M059J (cell line): ENCODE measurements around the gene RPS6KA2. TPM values are rescaled to one million over a fixed set of nuclear protein-coding genes. Genes with fewer than 3 reads are reported as not detected.

Source experiments
- DNase-seq: peaks from one replicate; pipeline ENCODE4 v3.0.0-alpha.2; 2012; ENCODE audit warnings: low read depth
- total RNA-seq: library from RNA; depleted of rRNA; stranded (reverse); fragments of >200 nt; shearing (Covaris generic); gene quantifications from 2 replicates; pipeline ENCODE4 v1.2.3, GENCODE V29; 2014

RPS6KA2 gene
- total RNA-seq, 1 experiment from 2014 or later: 1.9 TPM

GRCh38 chr6:166423051-166423745 lies 203.9 kb downstream of the RPS6KA2 start:
- DNase-seq: no peak

- no peak for DNase-seq
These were observed 204.7 kb downstream of the RPS6KA2 start for GRCh38 chr6:166422201-166422940.

GRCh38 chr6:166420351-166420750 lies 206.7 kb downstream of the RPS6KA2 start:
- peak; percentile 20 for DNase-seq

GRCh38 chr6:166419717-166420116 lies 207.3 kb downstream of the RPS6KA2 start:
- DNase-seq: no peak

- peak; percentile 62 for DNase-seq
These were observed 207.8 kb downstream of the RPS6KA2 start for GRCh38 chr6:166419286-166419685.

- DNase-seq: no peak
These were observed 208.3 kb downstream of the RPS6KA2 start for GRCh38 chr6:166418691-166419143.

GRCh38 chr6:166417285-166417691 lies 209.8 kb downstream of the RPS6KA2 start:
- DNase-seq: no peak

- DNase-seq: no peak
These were observed 211.2 kb downstream of the RPS6KA2 start for GRCh38 chr6:166415833-166416347.

- no peak for DNase-seq
These were observed 211.7 kb downstream of the RPS6KA2 start for GRCh38 chr6:166415306-166415705.

- no peak for DNase-seq
These were observed 213.5 kb downstream of the RPS6KA2 start for GRCh38 chr6:166413491-166413951.

- no peak for DNase-seq
These were observed 214.1 kb downstream of the RPS6KA2 start for GRCh38 chr6:166412911-166413384.

GRCh38 chr6:166412156-166412910 lies 214.7 kb downstream of the RPS6KA2 start:
- no peak for DNase-seq

- DNase-seq: no peak
These were observed 215.3 kb downstream of the RPS6KA2 start for GRCh38 chr6:166411721-166412151.

- DNase-seq: no peak
These were observed 215.8 kb downstream of the RPS6KA2 start for GRCh38 chr6:166411271-166411670.

GRCh38 chr6:166410426-166410935 lies 216.6 kb downstream of the RPS6KA2 start:
- no peak for DNase-seq

GRCh38 chr6:166408936-166409755 lies 217.9 kb downstream of the RPS6KA2 start:
- DNase-seq: no peak

GRCh38 chr6:166406197-166406596 lies 220.9 kb downstream of the RPS6KA2 start:
- no peak for DNase-seq

- no peak for DNase-seq
These were observed 221.7 kb downstream of the RPS6KA2 start for GRCh38 chr6:166405386-166405785.

GRCh38 chr6:166402582-166403277 lies 224.3 kb downstream of the RPS6KA2 start:
- DNase-seq: peak; percentile 27

- DNase-seq: peak; percentile 60
These were observed 226.3 kb downstream of the RPS6KA2 start for GRCh38 chr6:166400649-166401250.
